ENCODE data around the gene OPN1MW2. TPM values are rescaled to one million over a fixed set of nuclear protein-coding genes. Genes with fewer than 3 reads are reported as not detected.
"Not testable (repeated sequence)": the region's sequence is repeated elsewhere in the genome, so short reads cannot be mapped to it uniquely, and the experiment has no call there.

Gene OPN1MW2
- total RNA-seq (2014; rRNA removed; shearing (Covaris generic)), result not detected in 2 replicates

GRCh38 chrX:154219456-154219855 is at the start of gene OPN1MW2:
Gene OPN1MW2 (plus strand): TSS chrX:154219756. CDS start chrX:154219816, 60 bp downstream.
- DNase-seq (ENCODE audit: low spot score); in situ Hi-C loops (cut with HindIII; ENCODE audit: low sequenced_read_pairs): not testable (repeated sequence)

GRCh38 chrX:154172535-154172943 is 47.0 kb upstream of the OPN1MW2 start:
- in situ Hi-C loops (cut with HindIII; ENCODE audit: low sequenced_read_pairs); DNase-seq (ENCODE audit: low spot score): not testable (repeated sequence)

DNA sequence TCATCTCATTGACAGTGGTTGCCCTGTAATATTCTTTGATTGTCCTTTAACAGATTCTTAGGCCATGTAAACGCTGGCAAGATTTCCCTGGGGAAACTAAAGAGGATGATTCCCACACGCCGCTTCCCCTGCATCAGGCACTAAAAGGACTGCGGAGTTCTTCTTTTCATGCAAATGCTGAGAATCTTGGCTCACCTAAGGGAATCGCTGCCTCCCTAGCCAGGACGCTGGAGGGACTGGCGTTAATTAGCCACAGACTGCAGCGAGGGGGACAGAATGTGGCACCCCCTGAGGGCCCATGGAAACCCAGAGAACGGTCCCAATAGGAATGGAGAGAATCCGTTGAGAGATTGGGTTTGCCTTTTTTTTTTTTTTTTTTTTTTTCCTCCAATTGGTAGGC is 45.2 kb upstream of the OPN1MW2 start:
- in situ Hi-C loops (cut with HindIII; ENCODE audit: low sequenced_read_pairs); DNase-seq (ENCODE audit: low spot score): not testable (repeated sequence)

DNA sequence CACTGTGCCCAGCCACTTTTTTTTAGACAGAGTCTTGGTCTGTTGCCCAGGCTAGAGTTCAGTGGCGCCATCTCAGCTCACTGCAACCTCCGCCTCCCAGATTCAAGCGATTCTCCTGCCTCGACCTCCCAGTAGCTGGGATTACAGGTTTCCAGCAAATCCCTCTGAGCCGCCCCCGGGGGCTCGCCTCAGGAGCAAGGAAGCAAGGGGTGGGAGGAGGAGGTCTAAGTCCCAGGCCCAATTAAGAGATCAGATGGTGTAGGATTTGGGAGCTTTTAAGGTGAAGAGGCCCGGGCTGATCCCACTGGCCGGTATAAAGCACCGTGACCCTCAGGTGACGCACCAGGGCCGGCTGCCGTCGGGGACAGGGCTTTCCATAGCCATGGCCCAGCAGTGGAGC is 37.3 kb upstream of the OPN1MW2 start, which contains the start of gene OPN1MW:
OPN1MW (plus strand) TSS at position 301 of the 400 bp plus-strand sequence; CDS start at position 383, 82 bp downstream.
- in situ Hi-C loops (cut with HindIII; ENCODE audit: low sequenced_read_pairs); DNase-seq (ENCODE audit: low spot score): not testable (repeated sequence)

DNA sequence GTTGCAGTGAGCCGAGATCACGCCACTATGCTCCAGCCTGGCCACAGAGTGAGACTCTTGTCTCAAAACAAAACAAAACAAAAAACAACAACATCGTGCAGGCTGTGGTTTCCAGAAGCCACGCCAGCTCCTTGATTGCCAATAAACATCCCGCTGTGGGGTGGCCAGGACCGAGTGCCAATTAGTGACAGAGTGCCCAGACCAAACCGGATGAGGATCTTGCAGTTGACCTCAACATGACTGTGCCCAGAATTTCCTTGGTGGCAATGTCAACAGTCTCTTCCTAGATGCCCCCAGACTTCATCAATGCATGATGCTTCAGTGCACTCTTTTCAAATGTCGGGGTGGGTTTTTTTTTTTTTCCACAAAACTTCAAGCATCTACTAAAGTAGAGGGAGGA is 35.8 kb upstream of the OPN1MW2 start:
- DNase-seq (ENCODE audit: low spot score); in situ Hi-C loops (cut with HindIII; ENCODE audit: low sequenced_read_pairs): not testable (repeated sequence)

DNA sequence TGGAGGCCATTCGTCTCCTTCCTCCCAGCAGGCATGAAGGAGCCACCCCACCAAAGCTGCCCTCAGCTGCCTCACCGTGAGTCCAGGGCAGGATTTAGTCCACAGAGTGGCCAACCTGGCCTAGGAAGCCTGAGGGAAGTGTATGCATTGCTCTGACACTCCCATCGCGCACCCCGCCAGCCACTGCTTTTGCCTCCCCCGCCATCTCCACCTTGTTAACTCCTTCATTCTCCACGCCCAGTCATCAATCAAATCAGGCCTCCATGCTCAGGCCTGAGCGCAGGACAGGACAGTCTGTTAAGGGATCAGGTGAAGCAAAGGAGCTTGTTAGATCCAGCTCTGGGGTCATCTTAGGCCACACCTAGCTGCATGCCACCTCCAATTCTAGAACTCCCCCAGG is 26.7 kb upstream of the OPN1MW2 start:
- in situ Hi-C loops (cut with HindIII; ENCODE audit: low sequenced_read_pairs); DNase-seq (ENCODE audit: low spot score): not testable (repeated sequence)

GRCh38 chrX:154194316-154194715 is 25.2 kb upstream of the OPN1MW2 start:
- DNase-seq (ENCODE audit: low spot score); in situ Hi-C loops (cut with HindIII; ENCODE audit: low sequenced_read_pairs): not testable (repeated sequence)

- in situ Hi-C loops (cut with HindIII; ENCODE audit: low sequenced_read_pairs); DNase-seq (ENCODE audit: low spot score): not testable (repeated sequence)
Observed at GRCh38 chrX:154196466-154196865, 23.1 kb upstream of the OPN1MW2 start.

GRCh38 chrX:154209670-154210418 is 9.7 kb upstream of the OPN1MW2 start:
- in situ Hi-C loops (cut with HindIII; ENCODE audit: low sequenced_read_pairs), result not testable (repeated sequence)

GRCh38 chrX:154211057-154211456 is 8.5 kb upstream of the OPN1MW2 start:
- in situ Hi-C loops (cut with HindIII; ENCODE audit: low sequenced_read_pairs), result not testable (repeated sequence)

More at GRCh38 chrX:154209670-154210418, 9.7 kb upstream of the OPN1MW2 start:
- DNase-seq (ENCODE audit: low spot score), result not testable (repeated sequence)

DNA sequence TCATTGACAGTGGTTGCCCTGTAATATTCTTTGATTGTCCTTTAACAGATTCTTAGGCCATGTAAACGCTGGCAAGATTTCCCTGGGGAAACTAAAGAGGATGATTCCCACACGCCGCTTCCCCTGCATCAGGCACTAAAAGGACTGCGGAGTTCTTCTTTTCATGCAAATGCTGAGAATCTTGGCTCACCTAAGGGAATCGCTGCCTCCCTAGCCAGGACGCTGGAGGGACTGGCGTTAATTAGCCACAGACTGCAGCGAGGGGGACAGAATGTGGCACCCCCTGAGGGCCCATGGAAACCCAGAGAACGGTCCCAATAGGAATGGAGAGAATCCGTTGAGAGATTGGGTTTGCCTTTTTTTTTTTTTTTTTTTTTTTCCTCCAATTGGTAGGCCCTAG is 8.1 kb upstream of the OPN1MW2 start:
- in situ Hi-C loops (cut with HindIII; ENCODE audit: low sequenced_read_pairs); DNase-seq (ENCODE audit: low spot score): not testable (repeated sequence)

More at GRCh38 chrX:154211057-154211456, 8.5 kb upstream of the OPN1MW2 start:
- DNase-seq (ENCODE audit: low spot score), result not testable (repeated sequence)

DNA sequence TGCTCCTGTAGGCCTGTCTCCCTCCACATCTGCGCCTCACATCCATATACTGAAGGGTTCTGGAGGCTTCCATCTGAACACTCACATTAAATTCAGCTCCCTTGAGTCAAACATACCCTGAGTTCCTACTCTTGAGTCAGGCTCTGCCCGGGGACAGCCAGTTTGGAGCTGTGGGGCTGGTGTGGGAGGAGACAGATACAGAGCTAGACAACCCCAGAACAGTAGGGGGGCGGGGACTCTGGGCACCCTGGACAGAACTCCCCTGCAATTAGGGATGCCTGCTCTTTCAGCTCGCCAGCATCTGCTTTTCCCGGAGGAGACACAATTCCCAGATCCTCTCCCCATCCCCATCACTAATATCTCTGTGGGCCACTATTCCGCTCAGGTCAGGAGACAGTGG is 5.7 kb downstream of the OPN1MW2 start:
- in situ Hi-C loops (cut with HindIII; ENCODE audit: low sequenced_read_pairs); DNase-seq (ENCODE audit: low spot score): not testable (repeated sequence)

- DNase-seq (ENCODE audit: low spot score); in situ Hi-C loops (cut with HindIII; ENCODE audit: low sequenced_read_pairs): not testable (repeated sequence)
Observed at GRCh38 chrX:154226706-154227105, 7.2 kb downstream of the OPN1MW2 start.

DNA sequence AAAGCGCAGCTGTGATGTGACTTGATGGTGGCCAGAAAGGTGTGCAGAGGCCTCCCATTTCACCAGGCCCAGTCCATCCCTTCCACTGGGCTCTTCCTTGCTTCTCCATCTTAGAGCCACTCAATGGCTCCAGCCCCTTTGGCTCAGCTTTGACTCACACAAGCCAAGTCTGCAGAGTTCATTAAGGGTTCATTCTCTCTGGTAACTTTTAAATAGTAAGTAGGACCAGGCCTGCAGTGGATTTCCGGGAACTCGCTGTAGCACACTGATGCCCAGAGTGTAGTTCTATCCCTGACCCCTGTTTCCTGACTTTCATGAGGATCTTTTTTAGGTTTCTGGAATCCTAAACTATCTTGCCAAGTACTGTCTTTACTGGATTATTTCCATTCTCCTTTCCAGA is 11.9 kb downstream of the OPN1MW2 start:
- DNase-seq (ENCODE audit: low spot score); in situ Hi-C loops (cut with HindIII; ENCODE audit: low sequenced_read_pairs): not testable (repeated sequence)

DNA sequence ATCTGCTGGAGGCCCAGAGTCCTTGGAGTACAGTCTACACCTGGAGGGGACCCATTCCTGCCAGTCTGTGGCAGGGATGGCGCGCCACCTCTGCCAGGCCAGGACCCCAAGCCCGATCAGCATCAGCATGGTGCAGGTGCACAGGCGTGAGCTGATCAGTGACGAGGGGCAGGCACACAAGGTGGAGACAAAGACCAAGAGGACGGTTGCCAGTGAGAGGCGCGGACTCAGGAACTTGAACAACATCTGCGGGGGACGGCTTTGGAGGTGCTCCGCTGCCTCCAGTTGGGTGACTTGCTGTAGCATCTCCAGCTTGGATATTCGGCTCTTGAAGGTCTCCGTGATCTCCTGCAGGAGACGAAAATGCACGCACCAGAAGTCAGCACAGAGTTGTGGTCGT is 14.1 kb downstream of the OPN1MW2 start:
- DNase-seq (ENCODE audit: low spot score); in situ Hi-C loops (cut with HindIII; ENCODE audit: low sequenced_read_pairs): not testable (repeated sequence)

DNA sequence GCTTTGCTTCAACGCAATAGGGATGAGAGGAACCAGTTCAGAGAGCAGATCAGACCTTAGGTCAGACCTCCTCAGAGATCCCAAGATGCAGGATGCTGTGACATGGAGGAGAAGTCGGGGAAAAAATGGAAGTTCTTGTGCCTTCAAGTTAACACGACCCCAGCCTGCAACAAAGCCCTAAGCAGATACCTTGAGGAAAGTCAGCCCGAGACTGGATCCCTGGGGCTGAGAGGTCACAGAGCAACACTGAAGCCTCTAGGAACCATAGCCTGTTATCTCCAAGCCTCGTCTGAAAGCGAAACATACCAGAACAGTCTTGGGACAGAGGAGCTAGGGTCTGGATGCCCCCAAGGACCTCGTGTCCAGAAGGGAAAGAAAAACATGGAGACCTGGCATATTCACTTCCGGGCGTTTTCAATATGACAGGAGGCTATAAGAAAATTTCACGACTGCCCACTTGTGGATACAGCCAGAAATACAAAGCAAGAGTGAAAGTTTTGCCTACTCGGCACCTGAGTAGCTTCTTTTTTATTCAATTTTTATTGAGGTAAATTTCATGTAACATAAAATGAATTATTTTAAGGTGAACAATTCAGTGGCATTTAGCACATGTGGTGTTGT is 19.5 kb downstream of the OPN1MW2 start:
- in situ Hi-C loops (cut with HindIII; ENCODE audit: low sequenced_read_pairs); DNase-seq (ENCODE audit: low spot score): not testable (repeated sequence)

GRCh38 chrX:154239982-154240503 is 20.5 kb downstream of the OPN1MW2 start:
- in situ Hi-C loops (cut with HindIII; ENCODE audit: low sequenced_read_pairs); DNase-seq (ENCODE audit: low spot score): not testable (repeated sequence)

- DNase-seq (ENCODE audit: low spot score); in situ Hi-C loops (cut with HindIII; ENCODE audit: low sequenced_read_pairs): not testable (repeated sequence)
Observed at GRCh38 chrX:154247377-154248045, 28.0 kb downstream of the OPN1MW2 start.

- in situ Hi-C loops (cut with HindIII; ENCODE audit: low sequenced_read_pairs); DNase-seq (ENCODE audit: low spot score): not testable (repeated sequence)
Observed at GRCh38 chrX:154248076-154248475, 28.5 kb downstream of the OPN1MW2 start.
